NCI-H187 (cell line): ENCODE data around the gene NUP214.
"Not testable (repeated sequence)": the region's sequence is repeated elsewhere in the genome, so short reads cannot be mapped to it uniquely, and the experiment has no call there.

Experiments
- DNase-seq, 2 experiments: peaks; one replicate each; lab custom pipeline; 2025; lab: John Stamatoyannopoulos, UW

NUP214 gene

DNA sequence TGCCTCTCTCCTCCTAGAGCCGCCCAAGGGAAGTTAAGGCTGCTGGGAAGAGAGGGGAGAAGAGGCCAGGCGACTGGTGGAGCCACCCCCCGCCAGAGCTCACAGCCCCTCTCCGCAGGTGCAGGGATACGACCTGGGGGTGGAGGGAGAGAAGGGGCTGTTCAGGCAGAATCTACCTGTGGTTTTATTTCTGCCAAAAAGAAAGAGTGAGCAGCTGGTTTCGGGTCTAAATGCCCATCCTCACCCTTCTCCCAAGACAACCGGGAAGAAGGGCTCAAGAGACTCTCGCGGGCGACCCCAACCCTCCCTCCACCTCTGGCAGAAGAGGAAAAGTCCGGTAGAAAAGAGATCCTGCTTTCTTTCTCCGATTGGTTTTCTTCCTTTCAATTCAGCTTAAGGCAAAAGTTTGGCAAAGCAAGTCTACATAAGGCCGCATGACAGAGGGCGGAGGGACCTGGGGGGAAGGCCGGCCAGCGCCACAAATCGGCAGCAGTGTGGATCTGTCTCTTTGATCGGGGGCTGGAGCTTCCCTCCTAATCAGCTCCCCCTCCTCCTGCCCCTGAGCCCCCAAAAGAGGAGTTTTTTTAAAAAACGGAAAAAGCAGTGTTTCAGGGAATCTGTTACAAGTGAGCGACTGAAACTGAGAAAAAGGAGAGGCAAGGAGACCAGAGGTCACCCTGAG, 134.7 kb downstream of the NUP214 start:
- DNase-seq: no peak

DNA sequence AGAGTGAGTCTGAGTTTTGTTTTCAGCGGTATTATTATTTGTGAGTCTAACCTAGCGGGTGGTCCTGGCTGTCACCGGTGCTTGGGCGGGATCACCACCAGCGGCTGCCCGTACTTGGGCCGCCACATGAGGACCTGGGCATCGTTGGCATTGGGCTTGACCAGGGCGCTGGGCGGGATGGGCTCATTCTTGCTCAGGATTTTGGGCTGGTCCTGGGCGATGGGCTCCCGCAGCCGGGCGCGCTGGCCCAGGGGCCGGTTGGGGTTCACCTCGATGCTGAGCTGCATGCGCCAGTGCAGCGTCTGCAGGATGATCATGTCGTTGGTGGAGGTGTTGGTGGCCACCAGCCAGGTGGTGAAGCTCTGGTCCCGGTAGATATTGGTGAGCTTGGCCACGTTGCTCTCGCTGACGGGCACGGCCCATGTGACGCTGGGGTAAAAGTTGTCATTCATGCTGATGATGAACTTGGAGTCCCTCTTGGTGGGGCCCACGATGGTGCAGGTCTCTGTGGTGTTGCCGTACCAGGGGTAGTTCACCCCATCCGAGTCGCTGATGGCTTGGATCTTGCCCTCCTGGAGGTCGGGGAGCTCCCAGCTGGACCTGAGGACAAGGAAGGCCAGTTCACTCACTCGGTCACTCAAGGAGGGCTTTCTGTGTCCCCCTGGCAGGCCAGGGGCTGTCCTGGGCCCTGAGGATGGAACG, 135.5 kb downstream of the NUP214 start:
- DNase-seq: no peak

DNA sequence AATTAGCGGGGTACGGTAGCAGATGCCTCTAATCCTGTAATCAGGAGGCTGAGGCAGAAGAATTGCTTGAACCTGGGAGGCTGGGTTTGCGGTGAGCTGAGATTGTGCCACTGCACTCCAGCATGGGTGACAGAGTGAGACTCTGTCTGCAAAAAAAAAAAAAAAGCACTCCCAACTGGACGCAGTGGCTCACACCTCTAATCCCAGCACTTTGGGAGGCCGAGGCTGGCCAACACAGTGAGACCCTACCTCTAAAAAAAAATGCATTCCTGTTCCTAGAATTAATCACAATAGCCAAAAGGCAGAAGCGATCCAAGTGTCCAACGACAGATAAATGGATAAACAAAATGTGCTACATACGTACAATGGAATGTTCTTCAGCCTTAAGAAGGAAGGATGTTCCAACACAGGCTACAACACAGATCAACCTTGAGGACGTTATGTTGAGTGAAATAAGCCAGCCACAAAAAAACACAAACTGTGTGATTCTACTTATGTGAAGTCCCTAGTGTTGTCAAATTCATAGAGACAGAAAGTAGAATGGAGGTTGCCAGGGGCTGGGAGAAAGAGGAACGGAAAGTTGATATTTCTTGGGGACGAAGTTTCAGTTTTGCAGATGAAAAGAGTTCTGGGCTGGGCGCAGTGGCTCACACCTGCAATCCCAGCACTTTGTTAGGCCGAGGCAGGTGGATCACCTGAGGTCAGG, 137.1 kb downstream of the NUP214 start:
- DNase-seq: no peak

DNA sequence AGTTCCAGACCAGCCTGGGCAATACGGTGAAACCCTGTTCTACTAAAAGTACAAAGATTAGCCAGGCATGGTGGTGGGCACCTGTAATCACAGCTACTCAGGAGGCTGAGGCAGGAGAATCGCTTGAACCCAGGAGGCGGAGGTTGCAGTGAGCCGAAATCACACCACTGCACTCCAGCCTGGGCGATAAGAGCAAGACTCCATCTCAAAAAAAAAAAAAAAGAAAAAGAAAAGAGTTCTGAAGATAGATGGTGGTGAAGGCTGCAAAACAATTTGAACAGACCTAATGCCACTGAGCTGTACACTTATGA, 137.6 kb downstream of the NUP214 start:
- DNase-seq: not testable (repeated sequence)

DNA sequence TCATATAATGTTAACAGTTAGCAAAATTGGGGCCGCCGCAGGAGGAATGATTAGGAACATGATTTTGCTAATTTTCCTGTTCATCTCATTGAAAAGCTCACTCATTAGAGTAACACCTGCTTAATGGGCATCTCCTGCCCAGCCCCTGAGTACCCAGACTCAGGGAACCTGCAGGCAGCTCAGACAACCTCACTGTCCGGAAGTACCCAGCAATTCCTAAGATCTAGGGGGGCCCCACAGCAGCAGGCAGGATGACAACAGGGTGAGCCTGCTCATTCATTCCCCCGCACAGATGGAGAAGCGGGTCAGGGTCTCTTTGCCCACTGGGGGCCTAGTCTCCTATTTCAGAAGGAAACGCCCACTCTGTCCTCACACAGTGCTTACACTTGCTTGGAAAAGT, 138.3 kb downstream of the NUP214 start:
- DNase-seq: no peak

DNA sequence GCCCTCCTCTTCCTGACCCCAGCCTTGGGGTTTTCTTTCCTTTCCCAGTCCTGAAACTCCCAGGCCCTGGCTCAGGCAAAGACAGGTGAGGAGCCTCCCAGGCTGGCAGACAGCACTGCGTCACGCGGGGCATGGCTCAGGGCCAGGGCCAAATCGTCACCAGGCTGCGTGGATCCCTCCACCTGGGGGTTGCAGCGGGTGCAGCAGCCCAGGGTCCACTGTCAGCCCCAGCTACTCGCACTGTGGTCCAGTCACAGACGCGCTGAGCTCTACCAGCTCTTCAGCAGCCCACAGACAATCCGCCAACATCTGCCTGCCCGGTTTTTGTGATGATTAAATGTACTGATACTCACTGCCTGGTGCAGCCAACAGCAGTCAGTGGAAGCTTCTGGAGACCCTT, 138.8 kb downstream of the NUP214 start:
- DNase-seq: no peak

DNA sequence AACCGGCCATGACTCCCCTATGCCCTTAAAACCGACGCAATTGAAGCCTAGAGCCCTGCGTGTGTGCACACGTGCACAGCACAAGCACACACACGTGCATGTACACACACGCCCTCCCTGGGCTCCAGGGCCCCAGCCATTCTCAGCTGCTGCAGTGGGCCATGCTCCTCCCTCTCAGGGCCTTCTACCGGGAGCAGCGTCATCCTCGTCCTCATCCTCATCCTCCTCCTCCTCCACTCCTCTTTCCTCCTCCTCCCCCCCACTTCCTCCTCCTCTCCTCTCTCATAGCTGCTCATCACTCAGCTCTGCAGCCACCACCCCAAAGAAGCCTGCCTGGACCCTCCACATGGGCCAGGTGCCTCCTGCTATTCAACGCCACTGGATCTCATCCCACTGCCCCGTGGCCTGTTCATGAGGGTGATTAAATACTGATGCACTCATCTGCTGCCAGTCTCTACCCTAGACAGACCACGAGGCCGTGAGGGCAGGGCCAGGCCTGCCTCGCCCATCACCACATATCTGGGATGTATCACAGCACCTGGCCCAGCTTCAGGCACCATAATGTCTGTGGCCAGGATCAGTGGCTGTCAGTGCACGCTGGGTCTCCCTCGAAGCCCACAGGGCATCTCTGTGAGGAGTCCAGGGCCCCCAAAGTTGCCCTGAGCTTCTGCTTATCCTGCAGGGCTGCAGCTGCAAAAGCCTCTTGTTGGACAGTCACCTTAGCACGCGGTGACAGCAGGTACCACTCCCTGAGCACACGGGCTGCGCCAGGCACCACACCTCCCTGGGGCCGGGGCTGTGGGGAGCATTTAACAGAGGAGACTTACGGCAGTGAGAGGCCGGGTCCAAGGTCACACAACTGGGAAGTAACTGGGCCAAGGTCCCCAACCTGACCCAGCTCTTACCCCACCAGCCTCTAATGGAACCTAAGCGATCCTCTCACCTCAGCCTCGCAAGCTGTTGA, 141.2 kb downstream of the NUP214 start:
- DNase-seq: no peak

DNA sequence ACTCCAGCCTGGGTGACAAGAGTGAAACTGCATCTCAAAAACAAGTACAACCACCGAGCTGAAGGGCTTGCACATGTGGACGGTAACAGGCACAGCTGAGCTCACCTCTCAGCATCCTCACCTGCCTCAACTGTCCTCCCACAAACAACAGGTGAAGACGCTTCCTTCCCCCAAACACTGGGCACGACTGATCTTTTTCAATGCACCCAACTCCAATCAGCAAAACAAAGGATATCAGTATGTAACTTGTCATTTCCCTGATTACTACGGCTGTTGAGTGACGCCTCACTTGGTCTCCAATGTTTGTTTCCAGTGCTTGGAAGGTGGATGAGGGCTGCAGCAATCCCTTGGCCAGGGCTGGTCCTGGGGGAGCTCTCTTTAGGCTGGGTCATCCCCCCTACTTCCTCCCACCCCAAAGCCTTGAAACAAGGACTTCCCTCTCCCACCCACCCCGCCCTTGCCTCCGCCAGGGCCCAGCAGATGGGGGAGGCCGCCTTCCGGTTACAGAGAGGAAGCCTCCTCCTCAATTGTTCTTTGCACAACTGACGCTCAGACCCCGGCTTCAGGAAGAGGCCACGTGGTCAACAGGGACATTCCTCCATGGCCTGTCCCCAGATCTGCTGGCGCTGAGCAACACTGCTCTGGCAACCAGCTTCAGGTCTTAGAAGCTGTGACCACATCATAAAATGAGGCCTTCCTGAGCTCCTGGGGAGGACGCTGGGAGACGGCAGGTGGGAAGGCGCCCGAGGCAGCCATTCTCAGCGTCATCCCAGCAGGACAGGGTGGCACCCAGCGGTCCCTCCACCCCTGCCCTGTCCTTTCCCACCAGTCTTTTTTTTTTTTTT, 145.0 kb downstream of the NUP214 start:
- DNase-seq: no peak

DNA sequence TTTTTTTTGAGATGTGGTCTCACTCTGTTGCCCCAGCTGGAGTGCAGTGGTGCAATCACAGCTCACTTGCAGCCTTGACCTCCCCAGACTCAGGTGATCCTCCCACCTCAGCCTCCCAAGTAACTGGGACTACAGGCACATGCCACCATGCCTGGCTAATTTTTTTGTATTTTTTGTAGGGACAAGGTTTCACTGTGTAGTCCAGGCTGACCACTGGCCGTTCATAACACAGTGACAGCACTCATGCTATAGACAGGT, 145.6 kb downstream of the NUP214 start:
- not testable (repeated sequence) for DNase-seq

DNA sequence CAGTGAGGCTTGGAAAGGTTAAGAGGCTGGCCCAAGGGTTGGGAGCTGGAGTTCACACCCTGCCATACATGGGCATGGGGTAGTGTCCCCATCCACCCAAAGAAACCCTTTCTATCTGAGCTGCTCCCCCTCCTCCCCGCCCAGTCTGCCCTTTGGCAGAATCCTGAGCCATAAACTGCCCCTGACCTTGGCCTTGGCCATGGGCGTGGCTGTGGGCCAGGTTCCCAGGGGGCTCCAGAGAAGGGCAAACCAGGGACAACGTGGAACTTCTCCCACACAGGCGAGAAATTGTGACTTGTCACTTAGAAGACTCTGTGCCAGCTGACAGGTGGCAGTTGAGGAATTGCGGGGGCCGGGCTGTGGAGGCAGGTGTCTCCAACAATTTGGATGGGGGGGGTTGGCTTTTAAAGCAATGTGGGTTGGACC, 146.1 kb downstream of the NUP214 start:
- DNase-seq: no peak

DNA sequence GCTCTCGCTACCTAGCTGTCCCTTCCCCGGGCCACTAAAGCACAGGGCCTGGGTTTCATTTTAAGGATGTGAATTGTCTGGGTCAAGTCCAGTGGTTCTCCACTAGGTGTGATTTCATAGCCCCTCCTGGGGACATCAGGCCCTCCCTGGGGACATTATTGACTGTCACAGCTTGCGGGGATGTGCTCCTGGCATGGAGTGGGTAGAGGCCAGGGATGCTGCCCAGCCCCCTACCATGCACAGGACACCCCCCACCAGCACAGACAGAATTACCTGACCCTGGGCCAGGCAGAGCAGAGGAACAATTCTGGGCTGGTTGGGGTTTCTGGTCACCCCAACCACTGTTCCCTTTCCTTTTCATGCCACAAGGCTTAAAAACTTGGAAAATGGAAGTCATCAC, 146.8 kb downstream of the NUP214 start:
- no peak for DNase-seq

DNA sequence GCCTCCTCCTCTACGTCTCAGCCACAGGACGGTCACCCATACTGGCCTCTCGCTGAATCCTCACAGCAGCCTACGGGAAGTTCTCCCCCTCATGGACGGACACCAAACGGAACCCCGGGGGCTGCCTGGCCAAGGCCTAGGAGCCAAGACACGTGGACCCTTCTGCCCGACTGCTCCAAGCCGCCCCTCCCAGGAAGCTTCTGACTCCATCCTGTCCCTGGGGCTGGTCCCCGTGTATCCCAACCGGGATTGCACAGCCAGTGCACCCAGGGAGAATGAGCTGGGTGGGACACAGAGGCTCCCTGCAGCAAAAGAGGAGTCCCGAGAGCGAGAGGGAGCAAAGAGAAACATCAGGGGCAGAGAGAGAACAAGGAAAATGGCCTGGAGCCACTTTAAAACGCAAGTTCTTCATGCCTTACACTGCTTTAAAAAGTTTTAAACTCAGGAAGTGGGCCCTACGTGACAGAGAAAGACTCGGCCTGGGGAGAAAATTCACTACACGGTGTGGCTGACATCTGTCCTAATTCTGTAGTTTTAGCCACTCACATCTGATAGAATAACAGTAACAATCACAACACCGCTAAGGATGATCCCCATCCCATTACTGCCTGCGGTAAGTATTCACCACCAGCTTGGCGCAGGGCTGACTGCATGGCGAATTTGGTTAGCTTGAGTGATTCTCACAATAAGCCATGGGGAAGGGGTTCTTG, 147.9 kb downstream of the NUP214 start:
- no peak for DNase-seq

DNA sequence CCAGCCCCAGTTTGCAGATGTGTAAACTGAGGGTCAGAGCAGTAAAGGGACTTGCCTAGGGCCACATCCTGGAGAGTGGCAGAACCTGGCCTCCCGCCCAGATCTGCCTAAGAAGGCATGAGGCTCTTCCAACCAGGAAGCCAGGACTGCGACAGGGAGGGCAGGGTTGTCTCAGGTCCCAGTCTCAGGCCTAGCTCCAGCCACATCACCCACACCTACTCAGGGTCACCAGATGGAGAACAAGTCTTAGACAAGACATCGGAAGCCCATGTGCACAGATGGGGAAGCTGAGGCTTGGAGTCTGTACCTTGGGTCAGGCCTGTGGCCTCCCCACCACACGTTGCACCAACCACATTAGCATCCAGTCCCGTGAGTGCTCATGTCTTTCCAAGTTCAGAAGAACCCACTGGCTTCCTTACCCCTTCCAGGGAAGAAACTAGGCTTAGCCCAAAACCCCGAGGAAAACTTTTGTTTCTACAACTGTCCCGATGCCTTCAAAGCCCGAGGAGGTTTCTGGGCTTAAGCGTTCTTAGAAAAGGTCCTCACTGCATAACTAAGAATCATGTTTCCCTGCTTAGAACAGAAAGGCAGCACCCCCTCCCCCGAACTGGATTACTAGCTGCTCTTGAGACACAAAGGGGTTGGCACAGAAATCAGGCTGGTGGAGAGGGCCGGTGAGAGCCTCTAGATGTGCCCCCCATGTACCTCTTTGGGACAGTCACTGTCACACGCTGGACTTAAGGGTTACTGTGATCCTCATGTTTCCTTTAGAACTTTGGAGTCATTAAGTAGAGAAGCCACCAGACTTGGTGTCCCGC, 148.7 kb downstream of the NUP214 start:
- DNase-seq: no peak

DNA sequence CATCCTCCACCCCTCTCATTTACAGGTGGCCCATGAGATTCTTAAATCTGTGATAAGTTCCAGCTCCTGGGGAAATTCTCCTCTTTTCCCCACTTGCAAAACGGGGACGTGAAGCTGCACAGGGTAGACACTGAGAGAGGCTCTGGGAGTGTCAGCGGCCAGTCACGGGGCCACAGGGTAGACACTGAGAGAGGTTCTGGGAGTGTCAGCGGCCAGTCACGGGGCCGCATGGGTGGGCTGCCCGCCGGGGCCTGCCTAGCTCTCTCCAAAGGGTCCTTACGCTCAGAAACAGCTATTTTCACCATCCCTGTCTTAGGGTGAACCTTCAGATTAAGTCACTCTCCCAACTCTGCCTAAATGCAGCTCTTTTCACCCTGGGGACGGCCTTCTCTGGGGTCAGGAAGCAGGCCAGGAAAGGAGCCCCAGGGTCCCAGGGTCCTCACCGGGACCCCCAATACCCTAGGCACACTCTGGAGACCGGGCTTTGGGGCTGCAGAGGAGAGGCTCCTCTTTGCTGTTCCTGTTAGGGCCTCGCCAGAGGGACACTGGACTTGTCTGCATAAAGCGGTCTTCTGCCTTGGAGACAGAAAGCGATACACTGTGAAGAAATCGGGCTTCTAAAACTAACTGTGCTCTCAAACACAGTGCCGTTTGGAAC, 149.4 kb downstream of the NUP214 start:
- no peak for DNase-seq

DNA sequence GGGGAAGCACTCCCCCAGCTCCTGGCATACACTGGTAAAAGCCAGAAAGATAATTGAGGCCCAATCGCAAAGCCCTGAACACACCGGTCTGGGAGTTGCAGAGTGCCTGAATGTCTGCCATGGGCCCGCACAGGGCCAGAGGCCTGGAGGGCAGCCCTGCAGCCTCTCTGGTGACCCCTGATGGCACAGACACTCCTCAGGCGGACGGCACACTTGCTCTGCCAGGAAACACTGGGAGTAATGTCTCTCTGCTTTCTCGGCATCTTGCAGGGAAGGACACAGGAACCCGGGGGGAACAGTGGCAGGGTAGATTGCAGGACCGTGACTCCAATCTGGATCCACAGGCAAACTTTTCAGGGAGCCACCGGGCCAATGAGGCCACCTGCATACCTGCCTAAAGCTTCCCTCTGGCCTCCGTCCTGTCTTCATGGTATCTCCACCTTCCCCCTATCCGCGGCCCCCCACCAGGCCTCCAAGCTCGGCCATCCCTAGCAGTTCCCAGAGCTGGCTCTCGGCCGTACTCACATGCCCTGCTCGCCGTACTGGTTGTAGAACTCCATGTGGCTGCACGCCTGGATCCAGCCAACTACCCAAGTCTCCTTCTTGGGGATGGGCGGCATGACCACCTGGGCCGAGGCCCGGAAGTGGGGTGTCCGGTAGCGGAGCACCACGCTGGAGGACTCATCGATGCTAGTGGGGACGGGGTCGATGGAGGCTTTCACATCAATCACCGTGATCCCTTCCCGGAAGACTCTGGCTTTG, 150.1 kb downstream of the NUP214 start:
- DNase-seq: no peak

DNA sequence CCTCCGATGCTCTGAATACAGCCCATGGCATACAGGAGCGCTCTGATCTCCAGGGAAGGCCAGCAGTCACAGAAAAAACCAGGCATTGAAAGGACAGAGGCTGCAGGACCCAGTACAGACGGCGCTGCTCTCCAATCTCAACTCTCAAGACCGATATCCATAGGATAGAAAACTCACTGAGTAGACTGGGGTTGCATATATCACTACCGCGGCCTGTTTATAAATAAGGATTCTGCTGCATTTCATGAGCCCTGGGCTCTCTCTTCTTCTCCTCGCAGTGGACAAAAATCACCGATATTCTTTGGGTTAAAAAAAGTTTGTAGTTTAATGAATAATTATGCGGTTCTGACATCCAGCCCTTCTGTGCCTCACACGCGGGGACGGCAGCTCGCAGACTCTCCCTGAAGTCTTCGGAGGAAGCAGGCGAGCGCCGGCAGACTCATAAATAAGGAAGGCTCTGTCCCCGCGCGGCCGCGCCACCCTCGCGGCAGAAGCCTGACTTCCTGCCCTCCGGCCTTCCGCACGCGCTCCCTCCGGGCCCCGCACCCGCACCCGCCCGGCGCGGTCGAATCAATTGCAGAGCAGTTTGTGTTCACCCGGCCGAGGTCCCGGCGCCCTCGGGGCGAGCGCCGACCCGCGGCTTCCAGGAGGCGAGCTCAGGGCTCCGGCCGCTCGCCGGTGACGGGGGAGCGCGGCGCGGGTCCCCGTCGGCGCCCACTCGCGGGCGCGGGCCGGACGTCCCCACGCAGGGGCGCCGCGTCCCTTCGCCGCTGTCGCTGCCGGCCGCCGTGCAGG, 150.9 kb downstream of the NUP214 start, which contains the start of gene FAM78A:
Gene FAM78A (minus strand): TSS at position 417 of the 795 bp plus-strand sequence. CDS start 331 bp downstream, at position 86.
- no peak for DNase-seq

DNA sequence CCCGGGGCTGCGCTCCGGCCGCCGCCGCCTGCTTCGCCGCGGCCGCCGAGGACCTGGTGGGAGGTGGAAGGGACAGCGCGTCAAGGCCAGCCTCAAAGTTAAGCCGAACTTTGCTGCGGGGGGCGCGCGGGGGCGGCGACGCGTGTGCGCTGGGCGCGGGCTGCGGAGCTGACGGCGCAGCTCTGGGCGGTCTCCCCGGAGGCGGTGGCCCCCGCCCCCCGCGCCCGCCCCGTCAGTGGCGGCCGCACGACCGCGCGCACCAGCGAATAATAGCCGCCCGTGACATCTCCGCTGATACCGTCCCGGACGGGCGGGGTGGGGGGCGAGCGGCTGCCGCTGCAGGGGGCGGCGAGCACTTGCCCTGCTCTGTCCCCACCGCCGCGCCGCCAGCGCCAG, 151.5 kb downstream of the NUP214 start:
- DNase-seq: no peak
